DOHH2 (cell line): ENCODE results near the gene MRPL33.

ENCODE experiments used
- H3F3A ChIP-seq: fragments of 200-600 bp; sonication (generic), shearing (Covaris generic); 2 replicates; pipeline ENCODE4 v1.6.0; 2016; ENCODE audit warnings: antibody characterized with exemption, mild to moderate bottlenecking; ENCODE audit not compliant: control insufficient read depth, insufficient read depth
- H3K27ac ChIP-seq: fragments of 200-600 bp; sonication (generic); 2 replicates; pipeline ENCODE4 v1.5.1; 2014; ENCODE audit warnings: low read depth, mild to moderate bottlenecking, low read length, moderate library complexity
- H3K27me3 ChIP-seq: fragments of 200-600 bp; sonication (generic); 2 replicates; pipeline ENCODE4 v1.6.1; 2014; ENCODE audit warnings: mild to moderate bottlenecking, low read length, mixed read lengths; ENCODE audit not compliant: control insufficient read depth
- H3K36me3 ChIP-seq: fragments of 200-600 bp; sonication (generic); 2 replicates; pipeline ENCODE4 v1.6.1; 2014; ENCODE audit warnings: mild to moderate bottlenecking, low read length, moderate library complexity, mixed read lengths; ENCODE audit not compliant: control insufficient read depth
- H3K4me1 ChIP-seq: fragments of 200-600 bp; sonication (generic); 2 replicates; pipeline ENCODE4 v1.6.1; 2014; ENCODE audit warnings: mild to moderate bottlenecking, low read length, mixed read lengths; ENCODE audit not compliant: control insufficient read depth
- H3K4me2 ChIP-seq: fragments of 200-600 bp; sonication (generic); 2 replicates; pipeline ENCODE4 v1.6.0; 2014; ENCODE audit warnings: mild to moderate bottlenecking, low read length, moderate library complexity
- H3K4me3 ChIP-seq: fragments of 200-600 bp; sonication (generic); 2 replicates; pipeline ENCODE4 v1.5.1; 2014; ENCODE audit warnings: mild to moderate bottlenecking, low read length, mixed read lengths
- H3K79me2 ChIP-seq: fragments of 200-600 bp; sonication (generic); 2 replicates; pipeline ENCODE4 v1.6.1; 2014; ENCODE audit warnings: mild to moderate bottlenecking, low read length, mixed read lengths; ENCODE audit not compliant: control insufficient read depth
- H3K9me2 ChIP-seq: fragments of 200-600 bp; sonication (generic); replicated peaks from 2 replicates; pipeline ENCODE4 v1.6.1; 2014; ENCODE audit warnings: mild to moderate bottlenecking, low read length, mixed read lengths; ENCODE audit not compliant: control insufficient read depth
- H3K9me3 ChIP-seq: fragments of 200-600 bp; sonication (generic); 2 replicates; pipeline ENCODE4 v1.6.1; 2014; ENCODE audit warnings: antibody characterized with exemption, low read length, mixed read lengths; ENCODE audit not compliant: control insufficient read depth, insufficient read depth
- H4K20me1 ChIP-seq: fragments of 200-600 bp; sonication (generic); 2 replicates; pipeline ENCODE4 v1.6.0; 2014; ENCODE audit warnings: low read depth, mild to moderate bottlenecking, antibody characterized with exemption, low read length, moderate library complexity; ENCODE audit not compliant: control insufficient read depth, insufficient read depth
- CTCF ChIP-seq: fragments of 200-600 bp; sonication (generic); IDR thresholded peaks from one replicate; pipeline ENCODE4 v1.5.1; 2014; ENCODE audit warnings: antibody characterized with exemption, mild to moderate bottlenecking, low read depth, low read length; ENCODE audit not compliant: poor library complexity, severe bottlenecking
- EZH2phosphoT487 ChIP-seq: fragments of 200-600 bp; sonication (generic); IDR thresholded peaks from 2 replicates; pipeline ENCODE4 v1.6.1; 2017; ENCODE audit warnings: borderline replicate concordance, mild to moderate bottlenecking, antibody characterized with exemption, low read length, moderate library complexity, mixed read lengths

The MRPL33 gene

GRCh38 chr2:27782701-27783100 is 11.2 kb downstream of the MRPL33 start:
- Histone ChIP-seq H3F3A (no peaks in the 10 kb centered on the region), H3K36me3 (peaks cover 17% of the 10 kb centered on the region), H3K4me2 (no peak overlapping the region), H3K27ac (no peak overlapping the region), H3K79me2 (peaks cover 11% of the 10 kb centered on the region), H4K20me1 (0 out of 2 replicates have a peak, but pooled peaks cover 5% of the 10 kb centered on the region), H3K4me3 (no peak overlapping the region), H3K9me2 (no peaks in the 10 kb centered on the region), H3K4me1 (no peaks in the 10 kb centered on the region), H3K9me3 (no peaks in the 10 kb centered on the region), H3K27me3 (no peaks in the 10 kb centered on the region)
- TF ChIP-seq CTCF (no peak), EZH2phosphoT487 (no peak)

- Histone ChIP-seq H3K36me3 (no peaks in the 10 kb centered on the region), H3K79me2 (no peaks in the 10 kb centered on the region), H3K27me3 (no peaks in the 10 kb centered on the region), H3F3A (no peaks in the 10 kb centered on the region), H3K27ac (no peak overlapping the region), H3K9me2 (no peaks in the 10 kb centered on the region), H3K4me3 (no peak overlapping the region), H3K4me2 (no peak overlapping the region), H3K4me1 (no peaks in the 10 kb centered on the region), H4K20me1 (no peaks in the 10 kb centered on the region), H3K9me3 (no peaks in the 10 kb centered on the region)
- no peak for TF ChIP-seq EZH2phosphoT487
- TF ChIP-seq CTCF: no peak
Observed at GRCh38 chr2:27790796-27791195, 19.3 kb downstream of the MRPL33 start.

GRCh38 chr2:27792759-27793158 is 21.2 kb downstream of the MRPL33 start:
- no peaks in the 10 kb centered on the region for H3F3A ChIP-seq
- H3K27me3 ChIP-seq: no peaks in the 10 kb centered on the region
- no peaks in the 10 kb centered on the region for H3K9me2 ChIP-seq
- H3K4me3 ChIP-seq: no peak overlapping the region
- no peak overlapping the region for H3K4me2 ChIP-seq
- no peaks in the 10 kb centered on the region for H4K20me1 ChIP-seq
- H3K4me1 ChIP-seq: no peaks in the 10 kb centered on the region
- H3K27ac ChIP-seq: no peak overlapping the region
- H3K9me3 ChIP-seq: no peaks in the 10 kb centered on the region
- no peaks in the 10 kb centered on the region for H3K79me2 ChIP-seq
- TF ChIP-seq CTCF: no peak
- TF ChIP-seq EZH2phosphoT487: no peak
- H3K36me3 ChIP-seq: no peaks in the 10 kb centered on the region
